HepG2 (cell line): Measurements from ENCODE around the gene NCAPD2. TPM values are rescaled to one million over a fixed set of nuclear protein-coding genes. Genes with fewer than 3 reads are reported as not detected.

Source experiments
- ATAC-seq: fragments of 200-7000 bp; cut with Tn5 transposase; 3 replicates; pipeline ENCODE4 v1.9.1; 2020; ENCODE audit warnings: mild to moderate bottlenecking, moderate library complexity
- BruUV-seq: library from RNA; stranded (reverse); fragments of 400-500 nt; replicated peaks from 2 replicates; lab custom pipeline; 2021; lab: Mats Ljungman, UMichigan
- CTCF ChIA-PET: fragments of 300-600 bp; formaldehyde crosslinking; extraction: SDS; loops from one replicate; lab custom pipeline; 2021; ENCODE audit warnings: low total read pairs, inconsistent platforms, low intra/inter-chr PET ratio; lab: Yijun Ruan, JAX
- POLR2A ChIA-PET: fragments of 350-600 bp; sonication (Branson Sonifier 250); formaldehyde crosslinking; loops from one replicate; lab custom pipeline; 2020; ENCODE audit warnings: antibody characterized with exemption, inconsistent platforms; lab: Yijun Ruan, JAX
- DNase-seq: peaks from one replicate; pipeline ENCODE4 v3.0.0-alpha.2; 2015; ENCODE audit warnings: low spot score
- FAIRE-seq: peaks from 3 replicates; lab custom pipeline; 2011; peaks lifted over from hg19 to GRCh38; lab: Jason Lieb, UNC
- H2AFZ ChIP-seq: one replicate; pipeline ENCODE4 v1.6.1; 2011; ENCODE audit warnings: low read length, inconsistent platforms
- H3K27ac ChIP-seq: fragments of 300-600 bp; 3 replicates; pipeline ENCODE4 v1.8.0; 2011; ENCODE audit warnings: mixed run types, mild to moderate bottlenecking, mixed read lengths, low read length, inconsistent platforms; ENCODE audit not compliant: insufficient read depth; ENCODE audit errors: extremely low read length
- H3K27me3 ChIP-seq, 2 experiments: fragments of 200-600 bp in 1 of 2; 2 replicates in 1 of 2; 3 replicates in 1 of 2; pipeline versions ENCODE4 v1.6.0 to v1.8.0; 2011; ENCODE audit warnings: low read length in 2 of 2, mild to moderate bottlenecking in 2 of 2, moderate library complexity in 2 of 2, inconsistent platforms in 1 of 2; ENCODE audit not compliant: insufficient read depth in 2 of 2, control insufficient read depth in 1 of 2
- H3K36me3 ChIP-seq, 2 experiments: fragments of 200-600 bp in 1 of 2; replicated peaks in 1 of 2; 2 replicates in 1 of 2; 3 replicates in 1 of 2; pipeline versions ENCODE4 v1.5.1 to v1.8.0; 2011; ENCODE audit warnings: low read length in 2 of 2, inconsistent platforms in 1 of 2; ENCODE audit not compliant: insufficient read depth in 2 of 2, control insufficient read depth in 1 of 2
- H3K4me1 ChIP-seq: 2 replicates; pipeline ENCODE4 v1.5.1; 2012; ENCODE audit warnings: low read length, inconsistent platforms; ENCODE audit not compliant: insufficient read depth
- H3K4me2 ChIP-seq: 2 replicates; pipeline ENCODE4 v1.6.0; 2011; ENCODE audit warnings: low read depth, low read length, inconsistent platforms
- H3K4me3 ChIP-seq, 3 experiments: fragments of 200-600 bp in 1 of 3; sonication (generic), shearing (Covaris generic) in 1 of 3; replicated peaks in 1 of 3; 2 replicates each; pipeline ENCODE4 v1.5.1; 2011 to 2016; ENCODE audit warnings: low read length in 3 of 3, inconsistent platforms in 2 of 3, low read depth in 2 of 3, mild to moderate bottlenecking in 2 of 3, control low read depth in 1 of 3, mixed read lengths in 1 of 3; ENCODE audit not compliant: insufficient read depth in 1 of 3
- H3K79me2 ChIP-seq: one replicate; pipeline ENCODE4 v1.6.1; 2011; ENCODE audit warnings: low read length, inconsistent platforms; ENCODE audit not compliant: insufficient read depth
- H3K9ac ChIP-seq: 2 replicates; pipeline ENCODE4 v1.6.0; 2011; ENCODE audit warnings: mild to moderate bottlenecking, low read depth, low read length, inconsistent platforms; ENCODE audit not compliant: insufficient read depth
- H3K9me3 ChIP-seq: 2 replicates; pipeline ENCODE4 v1.5.1; 2012; ENCODE audit warnings: mild to moderate bottlenecking, low read length
- H4K20me1 ChIP-seq: 2 replicates; pipeline ENCODE4 v1.6.0; 2011; ENCODE audit warnings: inconsistent platforms, mild to moderate bottlenecking, low read length, moderate library complexity; ENCODE audit not compliant: insufficient read depth
- RXRB ChIP-seq: IDR thresholded peaks from 2 replicates; pipeline ENCODE4 v1.6.1; 2016; ENCODE audit warnings: borderline replicate concordance, missing genetic modification reagents, missing compliant biosample characterization
- ZC3H4 ChIP-seq: sonication (generic); formaldehyde crosslinking; IDR thresholded peaks from 2 replicates; pipeline ENCODE4 v1.4.0; 2020; ENCODE audit warnings: missing genetic modification reagents, borderline replicate concordance
- ZFAT ChIP-seq: sonication (generic); formaldehyde crosslinking; conservative IDR thresholded peaks from 2 replicates; pipeline ENCODE4 v1.8.1; 2023; ENCODE audit warnings: missing genetic modification reagents, inconsistent platforms
- ZNF160 ChIP-seq: sonication (generic); formaldehyde crosslinking; IDR thresholded peaks from 2 replicates; pipeline ENCODE4 v1.8.0; 2022; ENCODE audit warnings: mild to moderate bottlenecking, inconsistent platforms, missing genetic modification reagents
- WGBS: methylation state at CpG from one replicate; pipeline ENCODE4 v1.1.6; 2017; ENCODE audit warnings: low lambda C conversion rate; 5-methylcytosine and 5-hydroxymethylcytosine counted together
- in situ Hi-C: cut with HindIII; loops from 2 replicates; pipeline ENCODE4 v1.10.0; 2017; ENCODE audit warnings: low pct_unique_long_range_greater_than_20kb; ENCODE audit not compliant: extremely low pct_ligation_motif_present
- intact Hi-C: fragments of 100-400 bp; cut with micrococcal nuclease; formaldehyde crosslinking; loops from one replicate; pipeline ENCODE4 v1.10.0; 2022; ENCODE audit not compliant: unreplicated experiment
- polyA plus RNA-seq, 8 experiments: library from polyadenylated mRNA; depleted of rRNA in 3 of 8; stranded (reverse) in 7 of 8; unstranded in 1 of 8; fragments of >200 nt; fragmentation: Illumina TruSeq in 4 of 8; extraction: Trizol in 4 of 8; gene quantifications; 2 replicates each; pipeline versions ENCODE4 v1.2.1 to v1.2.3, GENCODE V29; 2011 to 2016; ENCODE audit warnings: low read depth in 4 of 8, missing spikeins in 1 of 8, mixed read lengths in 1 of 8; ENCODE audit not compliant: insufficient read depth in 1 of 8
- total RNA-seq, 5 experiments: library from RNA; depleted of rRNA; stranded (reverse); fragments of >200 nt; fragmentation: Illumina TruSeq; extraction: Trizol; gene quantifications; 2 replicates each; pipeline ENCODE4 v1.2.3, GENCODE V29; 2016; ENCODE audit warnings: low read depth in 1 of 5
- TF ChIP-seq, protein P1 (sequence below): sonication (generic); formaldehyde crosslinking; IDR thresholded peaks from 2 replicates; pipeline ENCODE4 v1.4.0; 2020; ENCODE audit warnings: mild to moderate bottlenecking, missing genetic modification reagents
- TF ChIP-seq, protein P2 (sequence below): sonication (generic); formaldehyde crosslinking; conservative IDR thresholded peaks from 2 replicates; pipeline ENCODE4 v1.4.0; 2020; ENCODE audit warnings: mild to moderate bottlenecking, missing genetic modification reagents, moderate library complexity
- TF ChIP-seq, protein P3 (sequence below): sonication (generic); formaldehyde crosslinking; IDR thresholded peaks from 2 replicates; pipeline ENCODE4 v1.8.0; 2022; ENCODE audit warnings: mild to moderate bottlenecking, missing genetic modification reagents
- TF ChIP-seq, protein P4 (sequence below): sonication (generic); formaldehyde crosslinking; IDR thresholded peaks from 2 replicates; pipeline ENCODE4 v1.4.0; 2020; ENCODE audit warnings: missing genetic modification reagents
- TF ChIP-seq, protein P5 (sequence below): IDR thresholded peaks from 2 replicates; pipeline ENCODE4 v1.6.1; 2016; ENCODE audit warnings: low read depth

NCAPD2 gene
- total and polyA plus RNA-seq, 2 of the 13 experiments (the other 11 are each of a cell fraction or from before 2014, with no cell fraction given) = 51.1 to 65.6 TPM

DNA sequence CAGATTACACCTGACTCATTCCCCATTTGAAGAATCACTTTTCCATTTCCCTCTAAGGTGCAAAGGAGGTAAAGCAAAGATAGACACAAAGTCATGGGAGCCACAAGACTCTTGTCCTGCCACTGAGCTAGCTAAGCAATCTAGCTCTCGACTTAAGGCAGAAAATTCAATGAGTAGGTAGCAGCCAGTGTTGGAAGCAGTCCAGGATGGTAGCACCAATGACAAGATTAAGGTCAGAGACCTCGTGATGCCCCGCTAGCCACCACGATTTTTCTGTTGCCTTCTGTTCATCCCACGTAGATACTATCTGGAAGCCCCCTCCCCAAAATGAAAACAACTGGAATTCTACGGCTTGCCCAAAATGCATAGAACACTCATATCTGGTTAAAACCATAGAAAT lies 24.8 kb upstream of the NCAPD2 start (continued):
- TF ChIP-seq ZNF160 (CRISPR knock-in tag) = no peak
- no peak for TF ChIP-seq RXRB

DNA sequence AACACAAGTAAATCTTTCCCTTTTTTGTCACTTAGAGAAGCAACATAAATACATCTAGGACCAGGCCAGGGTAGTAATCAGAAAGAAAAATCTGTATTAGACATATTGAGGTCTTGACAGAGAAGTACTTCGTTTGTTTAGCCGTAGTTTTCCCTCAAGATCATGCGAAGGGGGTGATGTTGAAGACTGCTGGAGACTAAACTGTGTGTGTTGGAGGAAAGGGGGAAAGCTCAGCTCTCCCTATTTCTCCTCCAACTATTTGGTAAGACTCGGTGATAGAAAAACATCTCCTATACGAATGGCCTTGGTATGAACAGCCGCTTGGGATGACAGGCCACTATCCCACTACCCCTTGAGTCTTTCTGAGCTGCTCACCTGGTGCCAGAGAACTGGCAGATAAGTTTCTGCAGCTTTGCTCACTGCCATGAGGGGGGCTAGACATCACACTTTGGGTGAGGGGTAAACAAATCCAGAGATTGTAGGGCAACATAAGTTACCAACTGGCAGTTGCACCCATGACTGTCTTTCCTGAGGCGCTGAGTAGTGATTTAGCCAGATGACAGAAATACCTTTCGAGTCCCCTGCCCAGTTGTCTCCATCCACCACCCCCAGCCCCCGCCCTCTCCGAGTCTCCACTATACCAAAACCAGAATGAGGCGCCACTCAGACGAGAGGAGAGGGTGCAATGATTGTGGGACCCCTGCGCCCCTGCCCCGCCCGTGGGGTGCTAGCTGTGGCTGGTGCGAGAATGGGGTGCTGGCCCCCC lies 24.1 kb upstream of the NCAPD2 start:
- BruUV-seq = TSS peak; percentile 64
- TF ChIP-seq ZC3H4 = no peak
- TF ChIP-seq, protein P1, sequence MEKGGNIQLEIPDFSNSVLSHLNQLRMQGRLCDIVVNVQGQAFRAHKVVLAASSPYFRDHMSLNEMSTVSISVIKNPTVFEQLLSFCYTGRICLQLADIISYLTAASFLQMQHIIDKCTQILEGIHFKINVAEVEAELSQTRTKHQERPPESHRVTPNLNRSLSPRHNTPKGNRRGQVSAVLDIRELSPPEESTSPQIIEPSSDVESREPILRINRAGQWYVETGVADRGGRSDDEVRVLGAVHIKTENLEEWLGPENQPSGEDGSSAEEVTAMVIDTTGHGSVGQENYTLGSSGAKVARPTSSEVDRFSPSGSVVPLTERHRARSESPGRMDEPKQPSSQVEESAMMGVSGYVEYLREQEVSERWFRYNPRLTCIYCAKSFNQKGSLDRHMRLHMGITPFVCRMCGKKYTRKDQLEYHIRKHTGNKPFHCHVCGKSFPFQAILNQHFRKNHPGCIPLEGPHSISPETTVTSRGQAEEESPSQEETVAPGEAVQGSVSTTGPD (CRISPR knock-in tag) = no peak
- TF ChIP-seq, protein P2, sequence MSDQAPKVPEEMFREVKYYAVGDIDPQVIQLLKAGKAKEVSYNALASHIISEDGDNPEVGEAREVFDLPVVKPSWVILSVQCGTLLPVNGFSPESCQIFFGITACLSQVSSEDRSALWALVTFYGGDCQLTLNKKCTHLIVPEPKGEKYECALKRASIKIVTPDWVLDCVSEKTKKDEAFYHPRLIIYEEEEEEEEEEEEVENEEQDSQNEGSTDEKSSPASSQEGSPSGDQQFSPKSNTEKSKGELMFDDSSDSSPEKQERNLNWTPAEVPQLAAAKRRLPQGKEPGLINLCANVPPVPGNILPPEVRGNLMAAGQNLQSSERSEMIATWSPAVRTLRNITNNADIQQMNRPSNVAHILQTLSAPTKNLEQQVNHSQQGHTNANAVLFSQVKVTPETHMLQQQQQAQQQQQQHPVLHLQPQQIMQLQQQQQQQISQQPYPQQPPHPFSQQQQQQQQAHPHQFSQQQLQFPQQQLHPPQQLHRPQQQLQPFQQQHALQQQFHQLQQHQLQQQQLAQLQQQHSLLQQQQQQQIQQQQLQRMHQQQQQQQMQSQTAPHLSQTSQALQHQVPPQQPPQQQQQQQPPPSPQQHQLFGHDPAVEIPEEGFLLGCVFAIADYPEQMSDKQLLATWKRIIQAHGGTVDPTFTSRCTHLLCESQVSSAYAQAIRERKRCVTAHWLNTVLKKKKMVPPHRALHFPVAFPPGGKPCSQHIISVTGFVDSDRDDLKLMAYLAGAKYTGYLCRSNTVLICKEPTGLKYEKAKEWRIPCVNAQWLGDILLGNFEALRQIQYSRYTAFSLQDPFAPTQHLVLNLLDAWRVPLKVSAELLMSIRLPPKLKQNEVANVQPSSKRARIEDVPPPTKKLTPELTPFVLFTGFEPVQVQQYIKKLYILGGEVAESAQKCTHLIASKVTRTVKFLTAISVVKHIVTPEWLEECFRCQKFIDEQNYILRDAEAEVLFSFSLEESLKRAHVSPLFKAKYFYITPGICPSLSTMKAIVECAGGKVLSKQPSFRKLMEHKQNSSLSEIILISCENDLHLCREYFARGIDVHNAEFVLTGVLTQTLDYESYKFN (CRISPR knock-in tag) = no peak
- TF ChIP-seq, protein P3, sequence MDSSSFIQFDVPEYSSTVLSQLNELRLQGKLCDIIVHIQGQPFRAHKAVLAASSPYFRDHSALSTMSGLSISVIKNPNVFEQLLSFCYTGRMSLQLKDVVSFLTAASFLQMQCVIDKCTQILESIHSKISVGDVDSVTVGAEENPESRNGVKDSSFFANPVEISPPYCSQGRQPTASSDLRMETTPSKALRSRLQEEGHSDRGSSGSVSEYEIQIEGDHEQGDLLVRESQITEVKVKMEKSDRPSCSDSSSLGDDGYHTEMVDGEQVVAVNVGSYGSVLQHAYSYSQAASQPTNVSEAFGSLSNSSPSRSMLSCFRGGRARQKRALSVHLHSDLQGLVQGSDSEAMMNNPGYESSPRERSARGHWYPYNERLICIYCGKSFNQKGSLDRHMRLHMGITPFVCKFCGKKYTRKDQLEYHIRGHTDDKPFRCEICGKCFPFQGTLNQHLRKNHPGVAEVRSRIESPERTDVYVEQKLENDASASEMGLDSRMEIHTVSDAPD = 0 out of 2 replicates have a peak, but pooled peaks have one; percentile 0
- no peak for TF ChIP-seq ZFAT
- TF ChIP-seq, protein P4, sequence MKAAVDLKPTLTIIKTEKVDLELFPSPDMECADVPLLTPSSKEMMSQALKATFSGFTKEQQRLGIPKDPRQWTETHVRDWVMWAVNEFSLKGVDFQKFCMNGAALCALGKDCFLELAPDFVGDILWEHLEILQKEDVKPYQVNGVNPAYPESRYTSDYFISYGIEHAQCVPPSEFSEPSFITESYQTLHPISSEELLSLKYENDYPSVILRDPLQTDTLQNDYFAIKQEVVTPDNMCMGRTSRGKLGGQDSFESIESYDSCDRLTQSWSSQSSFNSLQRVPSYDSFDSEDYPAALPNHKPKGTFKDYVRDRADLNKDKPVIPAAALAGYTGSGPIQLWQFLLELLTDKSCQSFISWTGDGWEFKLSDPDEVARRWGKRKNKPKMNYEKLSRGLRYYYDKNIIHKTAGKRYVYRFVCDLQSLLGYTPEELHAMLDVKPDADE (CRISPR knock-in tag) = no peak
- TF ChIP-seq, protein P5, sequence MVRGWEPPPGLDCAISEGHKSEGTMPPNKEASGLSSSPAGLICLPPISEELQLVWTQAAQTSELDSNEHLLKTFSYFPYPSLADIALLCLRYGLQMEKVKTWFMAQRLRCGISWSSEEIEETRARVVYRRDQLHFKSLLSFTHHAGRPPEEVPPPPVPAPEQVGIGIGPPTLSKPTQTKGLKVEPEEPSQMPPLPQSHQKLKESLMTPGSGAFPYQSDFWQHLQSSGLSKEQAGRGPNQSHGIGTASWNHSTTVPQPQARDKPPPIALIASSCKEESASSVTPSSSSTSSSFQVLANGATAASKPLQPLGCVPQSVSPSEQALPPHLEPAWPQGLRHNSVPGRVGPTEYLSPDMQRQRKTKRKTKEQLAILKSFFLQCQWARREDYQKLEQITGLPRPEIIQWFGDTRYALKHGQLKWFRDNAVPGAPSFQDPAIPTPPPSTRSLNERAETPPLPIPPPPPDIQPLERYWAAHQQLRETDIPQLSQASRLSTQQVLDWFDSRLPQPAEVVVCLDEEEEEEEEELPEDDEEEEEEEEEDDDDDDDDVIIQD = no peak

More for the DNA sequence above, 24.1 kb upstream of the NCAPD2 start:
- FAIRE-seq = no peak
- in situ Hi-C loops (loop anchor here (25.0 kb wide), 1 partner anchor 407 kb away; no protein-coding TSS in a partner anchor), intact Hi-C loops (loop anchor here (10.0 kb wide), 2 partner anchors 65 to 135 kb away; partner anchors contain the start of gene GAPDH)
- H3K4me3 ChIP-seq = peak overlapping the region; percentile 69 to 76 (median 74)
- H3K9ac ChIP-seq = peak overlapping the region; percentile 64
- peak; percentile 3 for ATAC-seq
- 48% methylated on average over 10 of the region's 16 CpGs for WGBS
- H3K4me1 ChIP-seq = peaks cover 44% of the 10 kb centered on the region
- H3K27ac ChIP-seq = peak overlapping the region; percentile 56
- peak overlapping the region; percentile 98 for H3K4me2 ChIP-seq
- H3K79me2 ChIP-seq = no peaks in the 10 kb centered on the region
- DNase-seq = no peak
- H4K20me1 ChIP-seq = no peaks in the 10 kb centered on the region
- peaks cover 2 to 5% of the 10 kb centered on the region in 2 experiments; a peak in 3 of 5 replicates for H3K36me3 ChIP-seq
- H3K9me3 ChIP-seq = no peaks in the 10 kb centered on the region
- ChIA-PET POLR2A (interaction anchor here (1.0 to 4.2 kb wide), 32 partner anchors 9 to 399 kb away, joined by 3 to 68 read pairs (median 7); partner anchors contain the start of genes GAPDH, LTBR, MRPL51 and NOP2), CTCF (no interaction called here)
- no peaks in the 10 kb centered on the region for H3K27me3 ChIP-seq
- no peak overlapping the region for H2AFZ ChIP-seq
